Adrenal gland (tissue), 12 donors: ENCODE data around the gene MRPL44. TPM values are rescaled to one million over a fixed set of nuclear protein-coding genes. Genes with fewer than 3 reads are reported as not detected.

Experiments
- DNase-seq, 7 donors: peaks; one replicate each; pipeline ENCODE4 v3.0.0-alpha.2; 2019 to 2020
- H3K27ac ChIP-seq, 5 donors: fragments of 200-600 bp; sonication (generic) in 4 of 5; 1 replicate in 3 of 5; 2 replicates in 2 of 5; pipeline versions ENCODE4 v1.5.1 to v1.8.0; 2016 to 2020; ENCODE audit warnings: mild to moderate bottlenecking in 1 of 5
- H3K27me3 ChIP-seq: fragments of 200-600 bp; 2 replicates; pipeline ENCODE4 v1.8.0; 2021
- H3K36me3 ChIP-seq, 2 donors: fragments of 200-600 bp; replicated peaks in 1 of 2; 1 replicate in 1 of 2; 2 replicates in 1 of 2; pipeline versions ENCODE4 v1.5.1 to v1.8.0; 2018 to 2022
- H3K4me1 ChIP-seq, 2 donors: fragments of 200-600 bp; replicated peaks in 1 of 2; 1 replicate in 1 of 2; 2 replicates in 1 of 2; pipeline versions ENCODE4 v1.5.1 to v1.8.0; 2018 to 2021
- H3K4me3 ChIP-seq, 4 donors: fragments of 200-600 bp; sonication (generic) in 3 of 4; one replicate each; pipeline ENCODE4 v1.5.1; 2016 to 2018
- H3K9me3 ChIP-seq, 3 donors: fragments of 200-600 bp; sonication (generic) in 1 of 3; replicated peaks in 1 of 3; 1 replicate in 2 of 3; 2 replicates in 1 of 3; pipeline versions ENCODE4 v1.5.1 to v1.8.0; 2016 to 2021
- CTCF ChIP-seq, 6 experiments: fragments of 450-650 bp in 4 of 6; fragments of 200-600 bp in 2 of 6; sonication (generic) in 1 of 6; IDR thresholded peaks; 1 replicate in 5 of 6; 2 replicates in 1 of 6; pipeline versions ENCODE4 v1.5.1 to v1.8.0; 2016 to 2021; ENCODE audit warnings: antibody characterized with exemption in 6 of 6, mild to moderate bottlenecking in 2 of 6, moderate library complexity in 1 of 6
- POLR2A ChIP-seq, 2 donors: fragments of 450-650 bp; IDR thresholded peaks; one replicate each; pipeline ENCODE4 v1.6.1; 2017; ENCODE audit warnings: antibody characterized with exemption in 2 of 2, mild to moderate bottlenecking in 2 of 2, moderate library complexity in 1 of 2
- WGBS, 4 donors: extraction: QIAGEN DNeasy Blood & Tissue Kit in 2 of 4; methylation state at CpG; one replicate each; pipeline versions ENCODE4 v1.1.5 to v1.1.7; 2013 to 2017; 5-methylcytosine and 5-hydroxymethylcytosine counted together
- intact Hi-C, 2 donors: fragments of 100-400 bp; cut with DNase I; formaldehyde crosslinking; loops; one replicate each; pipeline versions ENCODE4 v1.14.1 to v1.15.0; 2022 to 2023
- polyA plus RNA-seq, 3 donors: library from polyadenylated mRNA; stranded (reverse); fragments of 200-250 nt in 2 of 3; fragments of 350-450 nt in 1 of 3; fragmentation: Illumina TruSeq in 1 of 3; extraction: RNeasy Lipid Tissue Mini Kit (QIAGEN cat#74804) in 1 of 3; gene quantifications; one replicate each; pipeline ENCODE4 v1.2.3, GENCODE V29; 2013 to 2014
- total RNA-seq, 9 donors: library from RNA; depleted of rRNA in 4 of 9; stranded (reverse); fragments of >200 nt in 4 of 9; fragments of 120-200 nt in 1 of 9; fragmentation: NEBNext Ultra II Directional in 1 of 9; extraction: Animal tissue kit (Norgen Biotek cat#: 25700) in 1 of 9; gene quantifications; one replicate each; pipeline versions ENCODE4 v1.1.0 to v1.2.4, GENCODE V29; 2013 to 2023
- donor health status: healthy with polysubstance abuse.
- donor health status: Bipolar disorder and iron deficiency.
- donor health status: DM: yes; HTN: yes; CAD: no.
- donor health status: DM: no; HTN: no; CAD: no.
- donor health status: DM: no; HTN: no; CAD: no.
- donor health status: DM: yes; HTN: yes; CAD: no.

The MRPL44 gene
- total and polyA plus RNA-seq, 12 donors: 11.7 to 99.2 (median 38.0) TPM

- Histone ChIP-seq H3K4me3 (no peak overlapping the region), H3K27me3 (no peaks in the 10 kb centered on the region), H3K9me3 (no peaks in the 10 kb centered on the region), H3K4me1 (no peaks in the 10 kb centered on the region), H3K27ac (no peak overlapping the region), H3K36me3 (peaks cover 0 to 6% of the 10 kb centered on the region in 2 donors)
- DNase-seq: no peak
- WGBS, 4 donors: 75 to 80% (median 78%) methylated on average over 7 of the region's 7 CpGs
- TF ChIP-seq CTCF (IDR thresholded peaks at IDR 0.05) (no peak), POLR2A (IDR thresholded peaks at IDR 0.05) (no peak)
- intact Hi-C loops: loop anchor here in 1 of 2 donors (5.0 kb wide), 1 partner anchor 310 kb away; no protein-coding TSS in a partner anchor
These were observed 15.4 kb downstream of the MRPL44 start for GRCh38 chr2:223972656-223973102.

GRCh38 chr2:223973606-223974005 is 16.3 kb downstream of the MRPL44 start:
- H3K27me3 ChIP-seq: no peaks in the 10 kb centered on the region
- DNase-seq: no peak
- intact Hi-C loops: loop anchor here in 1 of 2 donors (5.0 kb wide), 1 partner anchor 309 kb away; no protein-coding TSS in a partner anchor
- no peaks in the 10 kb centered on the region for H3K4me1 ChIP-seq
- H3K4me3 ChIP-seq: no peak overlapping the region
- no peaks in the 10 kb centered on the region for H3K36me3 ChIP-seq
- WGBS, 4 donors: 95 to 100% (median 97%) methylated on average over 3 of the region's 3 CpGs
- TF ChIP-seq CTCF (IDR thresholded peaks at IDR 0.05) (no peak), POLR2A (IDR thresholded peaks at IDR 0.05) (no peak)
- no peak overlapping the region for H3K27ac ChIP-seq
- no peaks in the 10 kb centered on the region for H3K9me3 ChIP-seq

- no peak overlapping the region for H3K4me3 ChIP-seq
- H3K27me3 ChIP-seq: no peaks in the 10 kb centered on the region
- no peaks in the 10 kb centered on the region for H3K4me1 ChIP-seq
- TF ChIP-seq CTCF (IDR thresholded peaks at IDR 0.05): no peak
- no peak for TF ChIP-seq POLR2A (IDR thresholded peaks at IDR 0.05)
- H3K9me3 ChIP-seq: no peaks in the 10 kb centered on the region
- no peak for DNase-seq
- H3K36me3 ChIP-seq: no peaks in the 10 kb centered on the region
- no peak overlapping the region for H3K27ac ChIP-seq
- 60 to 76% (median 71%) methylated on average over 3 of the region's 3 CpGs for WGBS, 4 donors
- intact Hi-C loops: loop anchor here in 1 of 2 donors (5.0 kb wide), 1 partner anchor 306 kb away; no protein-coding TSS in a partner anchor
These were observed 19.5 kb downstream of the MRPL44 start for GRCh38 chr2:223976635-223977226.

GRCh38 chr2:223978451-223978850 is 21.2 kb downstream of the MRPL44 start:
- no peak overlapping the region for H3K4me3 ChIP-seq
- H3K27me3 ChIP-seq: no peaks in the 10 kb centered on the region
- intact Hi-C loops: loop anchor here in 1 of 2 donors (5.0 kb wide), 1 partner anchor 304 kb away; no protein-coding TSS in a partner anchor
- H3K36me3 ChIP-seq: no peaks in the 10 kb centered on the region
- DNase-seq: no peak
- H3K27ac ChIP-seq: no peak overlapping the region
- TF ChIP-seq CTCF (IDR thresholded peaks at IDR 0.05) (no peak), POLR2A (IDR thresholded peaks at IDR 0.05) (no peak)
- H3K9me3 ChIP-seq: no peaks in the 10 kb centered on the region
- H3K4me1 ChIP-seq: no peaks in the 10 kb centered on the region
- 79 to 92% (median 82%) methylated on average over 4 of the region's 4 CpGs for WGBS, 4 donors
